Measurements from ENCODE around the gene BEAN1.

DNA sequence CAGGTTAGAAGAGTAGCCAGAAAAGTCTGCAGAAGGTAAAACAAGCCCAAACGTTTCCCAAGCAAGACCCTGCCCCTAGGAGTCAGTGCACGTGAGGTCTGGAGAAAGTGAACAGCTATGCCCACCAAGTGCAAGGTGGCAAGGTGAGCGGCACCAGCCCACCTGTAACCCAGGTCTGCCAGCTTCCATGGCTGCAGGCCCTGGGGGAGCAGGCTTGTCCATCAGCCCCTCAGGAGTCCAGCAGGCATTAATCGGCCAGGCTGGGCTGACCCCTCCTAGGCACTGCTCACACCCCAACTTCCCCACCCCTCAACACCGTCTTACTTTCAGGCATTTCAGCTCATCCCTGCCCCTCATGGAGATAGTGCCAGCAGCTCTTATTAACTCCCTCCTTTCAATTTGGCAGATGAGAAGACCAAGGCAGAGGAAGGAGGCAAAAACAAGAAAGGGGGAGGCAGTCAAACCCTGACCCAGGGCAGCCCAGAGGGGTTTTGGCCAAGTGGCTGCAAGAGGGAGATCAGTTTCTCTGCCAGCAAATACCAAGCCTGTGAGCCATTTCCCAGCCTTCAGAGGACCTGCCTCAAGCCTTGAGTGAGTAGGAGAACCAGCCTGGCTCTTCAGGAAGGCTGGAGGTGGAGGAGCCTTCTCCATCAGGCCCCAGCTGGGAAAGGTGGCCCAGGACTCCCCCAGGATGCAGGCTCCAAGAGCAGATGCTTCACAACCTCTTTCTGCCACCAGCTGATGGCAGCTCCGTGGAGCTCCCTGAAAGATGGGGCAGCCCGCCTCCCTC, 14.7 kb downstream of the BEAN1 start:
- TF ChIP-seq CTCF (conservative IDR thresholded peaks at IDR 0.05; ENCODE audit: low read depth, low read length) (no peak), EZH2 (IDR thresholded peaks at IDR 0.05; ENCODE audit: low read length, unreplicated experiment) (no peak)

All from PC-3 (cell line).